Fibroblast of lung (primary cell): ENCODE results near the gene CROCC2. TPM values are rescaled to one million over a fixed set of nuclear protein-coding genes. Genes with fewer than 3 reads are reported as not detected.

Experiments used
- DNase-seq, 2 donors: peaks; one replicate each; pipeline versions ENCODE4 v3.0.0 to v3.0.0-alpha.2; 2010; ENCODE audit warnings: low read depth in 2 of 2
- H2AFZ ChIP-seq: 2 replicates; pipeline ENCODE4 v1.5.1; 2012; ENCODE audit warnings: low read length, control low read depth, inconsistent platforms
- H3K27ac ChIP-seq: 2 replicates; pipeline ENCODE4 v1.5.1; 2011; ENCODE audit warnings: low read length, control low read depth; ENCODE audit not compliant: insufficient read depth
- H3K27me3 ChIP-seq: 2 replicates; pipeline ENCODE4 v1.5.1; 2011; ENCODE audit warnings: mild to moderate bottlenecking, low read length; ENCODE audit not compliant: control insufficient read depth, insufficient read depth
- H3K36me3 ChIP-seq: 2 replicates; pipeline ENCODE4 v1.5.1; 2011; ENCODE audit warnings: low read length; ENCODE audit not compliant: control insufficient read depth, insufficient read depth
- H3K4me1 ChIP-seq: 2 replicates; pipeline ENCODE4 v1.5.1; 2011; ENCODE audit warnings: low read length; ENCODE audit not compliant: control insufficient read depth, insufficient read depth; ENCODE audit errors: extremely low read depth
- H3K4me2 ChIP-seq: 2 replicates; pipeline ENCODE4 v1.5.1; 2011; ENCODE audit warnings: low read length, control low read depth; ENCODE audit not compliant: insufficient read depth; ENCODE audit errors: extremely low read depth
- H3K4me3 ChIP-seq, 4 experiments: fragments of 200-600 bp in 1 of 4; sonication (generic) in 1 of 4; replicated peaks in 1 of 4; 2 replicates each; pipeline ENCODE4 v1.5.1; 2011 to 2016; ENCODE audit warnings: low read length in 4 of 4, low read depth in 3 of 4, mild to moderate bottlenecking in 3 of 4, control low read depth in 2 of 4, inconsistent platforms in 1 of 4, mixed read lengths in 1 of 4; ENCODE audit not compliant: insufficient read depth in 1 of 4; ENCODE audit errors: control extremely low read depth in 1 of 4
- H3K79me2 ChIP-seq: 2 replicates; pipeline ENCODE4 v1.5.1; 2012; ENCODE audit warnings: mild to moderate bottlenecking, low read length, inconsistent platforms; ENCODE audit not compliant: control insufficient read depth, insufficient read depth
- H3K9ac ChIP-seq: 2 replicates; pipeline ENCODE4 v1.5.1; 2011; ENCODE audit warnings: mild to moderate bottlenecking, low read length, control low read depth; ENCODE audit not compliant: insufficient read depth
- H3K9me3 ChIP-seq: 2 replicates; pipeline ENCODE4 v1.5.1; 2012; ENCODE audit warnings: low read depth, low read length; ENCODE audit not compliant: control insufficient read depth, insufficient read depth
- H4K20me1 ChIP-seq: 2 replicates; pipeline ENCODE4 v1.5.1; 2011; ENCODE audit warnings: low read length; ENCODE audit not compliant: control insufficient read depth, insufficient read depth; ENCODE audit errors: extremely low read depth
- CTCF ChIP-seq, 2 donors: IDR thresholded peaks in 1 of 2; conservative IDR thresholded peaks in 1 of 2; 1 replicate in 1 of 2; 2 replicates in 1 of 2; pipeline ENCODE4 v1.5.1; 2011 to 2012; ENCODE audit warnings: low read length in 2 of 2, control low read depth in 1 of 2, inconsistent platforms in 1 of 2, low read depth in 1 of 2, mild to moderate bottlenecking in 1 of 2
- EZH2 ChIP-seq: IDR thresholded peaks from 2 replicates; pipeline ENCODE4 v1.5.1; 2012; ENCODE audit warnings: low read length, control low read depth, mild to moderate bottlenecking; ENCODE audit errors: missing control alignments
- polyA plus RNA-seq, 2 donors: library from polyadenylated mRNA; depleted of rRNA in 1 of 2; stranded (reverse) in 1 of 2; unstranded in 1 of 2; fragments of >200 nt; gene quantifications; 2 replicates each; pipeline ENCODE4 v1.2.1, GENCODE V29; 2011 to 2012; ENCODE audit warnings: missing spikeins in 1 of 2
- total RNA-seq: library from RNA; depleted of rRNA; stranded (reverse); fragments of >200 nt; gene quantifications from 2 replicates; pipeline ENCODE4 v1.2.1, GENCODE V29; 2014

The CROCC2 gene
- total and polyA plus RNA-seq, 2 donors (not counting 1 experiment from before 2014, with no cell fraction given) = 0.12 to 0.33 TPM

GRCh38 chr2:240997856-240998705 lies 91.9 kb downstream of the CROCC2 start, which contains the start of gene SNED1:
Gene SNED1 (plus strand): TSS chr2:240998618. CDS start chr2:240998838, 220 bp downstream.
- H2AFZ ChIP-seq = peak within 1 kb of the TSS; percentile 76
- H3K4me2 ChIP-seq = peak within 1 kb of the TSS; percentile 92
- H3K27me3 ChIP-seq = no peaks in the 10 kb centered on the region
- H3K4me1 ChIP-seq = peaks cover 19% of the 10 kb centered on the region
- peaks cover 32% of the 10 kb centered on the region for H3K79me2 ChIP-seq
- peak within 1 kb of the TSS; percentile 69 for H3K9ac ChIP-seq
- DNase-seq = peak; percentile 78 to 85
- H3K27ac ChIP-seq = peak within 1 kb of the TSS; percentile 72
- H3K36me3 ChIP-seq = peaks cover 11% of the 10 kb centered on the region
- no peaks in the 10 kb centered on the region for H4K20me1 ChIP-seq
- no peaks in the 10 kb centered on the region for H3K9me3 ChIP-seq
- peak within 1 kb of the TSS; percentile 54 to 75 (median 66) for H3K4me3 ChIP-seq
- TF ChIP-seq EZH2 = no peak
- no peak for TF ChIP-seq CTCF (conservative IDR thresholded peaks at IDR 0.05 in 1 of 2, IDR thresholded peaks at IDR 0.05 in 1 of 2; ENCODE audit: low read depth in 1 of 2, low read length in 2 of 2)

GRCh38 chr2:240998706-240998994 lies 92.5 kb downstream of the CROCC2 start:
- H2AFZ ChIP-seq = no peak overlapping the region
- no peak overlapping the region for H3K27ac ChIP-seq
- no peak for DNase-seq

More at GRCh38 chr2:240998706-240998994, 92.5 kb downstream of the CROCC2 start:
- peaks cover 19% of the 10 kb centered on the region for H3K4me1 ChIP-seq
- H3K4me3 ChIP-seq = peak overlapping the region in 3 of 4 experiments; percentile 16 to 75 (median 64)
- H3K9me3 ChIP-seq = peaks cover 1% of the 10 kb centered on the region
- H3K4me2 ChIP-seq = no peak overlapping the region
- TF ChIP-seq EZH2 (no peak), CTCF (conservative IDR thresholded peaks at IDR 0.05 in 1 of 2, IDR thresholded peaks at IDR 0.05 in 1 of 2; ENCODE audit: low read depth in 1 of 2, low read length in 2 of 2) (no peak)
- H3K36me3 ChIP-seq = peaks cover 11% of the 10 kb centered on the region
- no peaks in the 10 kb centered on the region for H4K20me1 ChIP-seq
- no peaks in the 10 kb centered on the region for H3K27me3 ChIP-seq
- H3K9ac ChIP-seq = peak overlapping the region; percentile 63
- peaks cover 37% of the 10 kb centered on the region for H3K79me2 ChIP-seq
